IMR-90 (cell line): ENCODE data around the gene ZSCAN23. TPM values are rescaled to one million over a fixed set of nuclear protein-coding genes. Genes with fewer than 3 reads are reported as not detected.

Experiments
- ATAC-seq: fragments of 200-7000 bp; cut with Tn5 transposase; 2 replicates; pipeline ENCODE4 v1.9.1; 2020; ENCODE audit warnings: low read depth, mild to moderate bottlenecking, moderate library complexity
- BruUV-seq: library from RNA; stranded (reverse); fragments of 400-500 nt; replicated peaks from 2 replicates; lab custom pipeline; 2021; lab: Mats Ljungman, UMichigan
- CTCF ChIA-PET: fragments of 300-600 bp; formaldehyde crosslinking; extraction: SDS; loops from one replicate; lab custom pipeline; 2021; ENCODE audit warnings: antibody characterized with exemption; lab: Yijun Ruan, JAX
- POLR2A ChIA-PET: fragments of 300-600 bp; sonication (Branson Sonifier 250); formaldehyde crosslinking; loops from one replicate; lab custom pipeline; 2022; ENCODE audit warnings: antibody characterized with exemption; ENCODE audit not compliant: unreplicated experiment; lab: Charles Lee
- DNase-seq: peaks from one replicate; pipeline ENCODE4 v3.0.0; 2013
- H2AFZ ChIP-seq: replicated peaks from 2 replicates; pipeline ENCODE3; 2013; ENCODE audit warnings: low read length, mild to moderate bottlenecking; ENCODE audit not compliant: poor library complexity
- H2AK5ac ChIP-seq: 2 replicates; pipeline ENCODE4 v1.6.1; 2013; ENCODE audit warnings: low read depth, low read length, inconsistent platforms
- H2AK9ac ChIP-seq: replicated peaks from 2 replicates; pipeline ENCODE3; 2013; ENCODE audit warnings: mild to moderate bottlenecking, low read depth, low read length, moderate library complexity; ENCODE audit not compliant: poor library complexity
- H2BK120ac ChIP-seq: 2 replicates; pipeline ENCODE4 v1.6.1; 2013; ENCODE audit warnings: low read depth, low read length, inconsistent platforms
- H2BK15ac ChIP-seq: 3 replicates; pipeline ENCODE4 v1.6.1; 2013; ENCODE audit warnings: low read depth, low read length, inconsistent platforms
- H2BK20ac ChIP-seq: 2 replicates; pipeline ENCODE4 v1.6.1; 2013; ENCODE audit warnings: low read depth, mild to moderate bottlenecking, inconsistent platforms, low read length, moderate library complexity
- H2BK5ac ChIP-seq: 2 replicates; pipeline ENCODE4 v1.6.1; 2013; ENCODE audit warnings: mild to moderate bottlenecking, low read depth, low read length, inconsistent platforms; ENCODE audit not compliant: poor library complexity, severe bottlenecking
- H3K14ac ChIP-seq: replicated peaks from 2 replicates; pipeline ENCODE4 v1.6.1; 2013; ENCODE audit warnings: low read depth, low read length, inconsistent platforms
- H3K18ac ChIP-seq: 2 replicates; pipeline ENCODE4 v1.6.1; 2013; ENCODE audit warnings: low read depth, low read length, control low read depth
- H3K23ac ChIP-seq: 2 replicates; pipeline ENCODE4 v1.6.1; 2013; ENCODE audit warnings: low read depth, low read length, inconsistent platforms
- H3K27ac ChIP-seq: 2 replicates; pipeline ENCODE4 v1.5.1; 2013; ENCODE audit warnings: mild to moderate bottlenecking, control low read depth, low read length; ENCODE audit not compliant: insufficient read depth
- H3K27me3 ChIP-seq: 2 replicates; pipeline ENCODE4 v1.6.1; 2013; ENCODE audit warnings: low read length; ENCODE audit not compliant: control insufficient read depth, insufficient read depth
- H3K36me3 ChIP-seq: 2 replicates; pipeline ENCODE4 v1.6.1; 2013; ENCODE audit warnings: low read length, mixed read lengths; ENCODE audit not compliant: control insufficient read depth, insufficient read depth
- H3K4ac ChIP-seq: 2 replicates; pipeline ENCODE4 v1.6.1; 2013; ENCODE audit warnings: low read depth, low read length, inconsistent platforms
- H3K4me1 ChIP-seq: 2 replicates; pipeline ENCODE4 v1.6.1; 2013; ENCODE audit warnings: low read length, mixed read lengths; ENCODE audit not compliant: control insufficient read depth, insufficient read depth
- H3K4me2 ChIP-seq: 2 replicates; pipeline ENCODE4 v1.6.1; 2013; ENCODE audit warnings: low read depth, mild to moderate bottlenecking, control low read depth, low read length, moderate library complexity
- H3K4me3 ChIP-seq: 2 replicates; pipeline ENCODE4 v1.5.1; 2013; ENCODE audit warnings: low read depth, mild to moderate bottlenecking, control low read depth, low read length, moderate library complexity; ENCODE audit not compliant: insufficient read depth
- H3K56ac ChIP-seq: 2 replicates; pipeline ENCODE4 v1.6.1; 2013; ENCODE audit warnings: low read length, inconsistent platforms; ENCODE audit not compliant: insufficient read depth; ENCODE audit errors: extremely low read depth
- H3K79me1 ChIP-seq, 2 experiments: 2 replicates each; pipeline ENCODE4 v1.6.1; 2013; ENCODE audit warnings: low read length in 2 of 2, inconsistent platforms in 1 of 2, low read depth in 1 of 2
- H3K9ac ChIP-seq: 2 replicates; pipeline ENCODE4 v1.6.1; 2013; ENCODE audit warnings: low read depth, low read length, control low read depth
- H3K9me1 ChIP-seq: 2 replicates; pipeline ENCODE4 v1.6.1; 2013; ENCODE audit warnings: low read length, inconsistent platforms; ENCODE audit not compliant: insufficient read depth
- H3K9me3 ChIP-seq: 2 replicates; pipeline ENCODE4 v1.6.1; 2013; ENCODE audit warnings: low read length; ENCODE audit not compliant: control insufficient read depth, insufficient read depth
- H4K20me1 ChIP-seq: 2 replicates; pipeline ENCODE4 v1.6.1; 2013; ENCODE audit warnings: low read length, inconsistent platforms; ENCODE audit not compliant: insufficient read depth
- H4K5ac ChIP-seq: 2 replicates; pipeline ENCODE4 v1.6.1; 2013; ENCODE audit warnings: mild to moderate bottlenecking, low read depth, low read length, control low read depth
- H4K8ac ChIP-seq, 2 experiments: 2 replicates each; pipeline ENCODE4 v1.6.1; 2013; ENCODE audit warnings: low read depth in 2 of 2, low read length in 2 of 2, control low read depth in 1 of 2, inconsistent platforms in 1 of 2
- H4K91ac ChIP-seq: 2 replicates; pipeline ENCODE4 v1.6.1; 2013; ENCODE audit warnings: low read depth, low read length, inconsistent platforms; ENCODE audit not compliant: insufficient read depth
- BHLHE40 ChIP-seq: fragments of 150-350 bp; IDR thresholded peaks from 2 replicates; pipeline ENCODE4 v1.6.1; 2016; ENCODE audit warnings: mild to moderate bottlenecking, low read depth, low read length
- CTCF ChIP-seq: conservative IDR thresholded peaks from 2 replicates; pipeline ENCODE4 v1.5.1; 2012; ENCODE audit warnings: mild to moderate bottlenecking, low read depth, low read length, improper control_type of control experiment
- ELK1 ChIP-seq: fragments of 150-350 bp; IDR thresholded peaks from 2 replicates; pipeline ENCODE4 v1.6.1; 2016; ENCODE audit warnings: low read depth, mild to moderate bottlenecking, low read length, moderate library complexity, borderline replicate concordance
- FOS ChIP-seq: fragments of 150-350 bp; IDR thresholded peaks from 2 replicates; pipeline ENCODE4 v1.6.1; 2016; ENCODE audit warnings: low read depth, low read length
- MAFK ChIP-seq: IDR thresholded peaks from 2 replicates; pipeline ENCODE4 v1.6.1; 2012; ENCODE audit warnings: low read depth, low read length, improper control_type of control experiment
- MAZ ChIP-seq: IDR thresholded peaks from 2 replicates; pipeline ENCODE4 v1.6.1; 2012; ENCODE audit warnings: low read depth, mild to moderate bottlenecking, low read length, improper control_type of control experiment, moderate library complexity, borderline replicate concordance
- NFE2L2 ChIP-seq: fragments of 150-350 bp; IDR thresholded peaks from 2 replicates; pipeline ENCODE4 v1.6.1; 2016; ENCODE audit warnings: low read depth, mild to moderate bottlenecking, low read length
- POLR2A ChIP-seq: IDR thresholded peaks from 2 replicates; pipeline ENCODE4 v1.6.1; 2012; ENCODE audit warnings: mild to moderate bottlenecking, low read depth, low read length
- RAD21 ChIP-seq: IDR thresholded peaks from 2 replicates; pipeline ENCODE4 v1.6.1; 2012; ENCODE audit warnings: low read length, improper control_type of control experiment
- RCOR1 ChIP-seq: IDR thresholded peaks from 2 replicates; pipeline ENCODE4 v1.6.1; 2012; ENCODE audit warnings: mild to moderate bottlenecking, low read length, improper control_type of control experiment; ENCODE audit not compliant: insufficient replicate concordance
- SMC3 ChIP-seq: fragments of 150-350 bp; IDR thresholded peaks from 2 replicates; pipeline ENCODE4 v1.6.1; 2016; ENCODE audit warnings: low read depth, mild to moderate bottlenecking, antibody characterized with exemption, low read length, moderate library complexity
- USF2 ChIP-seq: fragments of 150-350 bp; IDR thresholded peaks from 2 replicates; pipeline ENCODE4 v1.6.1; 2017; ENCODE audit warnings: mild to moderate bottlenecking, antibody characterized with exemption, low read length, low read depth
- WGBS, 2 experiments: methylation state at CpG; one replicate each; pipeline versions ENCODE4 v1.1.5 to v1.1.7; 2013; ENCODE audit warnings: missing lambda C conversion rate in 2 of 2; ENCODE audit not compliant: insufficient read length in 1 of 2; ENCODE audit errors: extremely low coverage in 2 of 2; 5-methylcytosine and 5-hydroxymethylcytosine counted together
- dilution Hi-C: fragments of 300-500 bp; cut with HindIII; formaldehyde crosslinking; loops from one replicate; pipeline ENCODE4 v1.14.3; 2018; ENCODE audit warnings: low sequenced_read_pairs; ENCODE audit not compliant: unreplicated experiment
- in situ Hi-C: fragments of 300-500 bp; cut with MboI; formaldehyde crosslinking; loops from 3 replicates; pipeline ENCODE4 v1.14.3; 2019; ENCODE audit warnings: low sequenced_read_pairs, inconsistent platforms, mixed read lengths
- intact Hi-C: fragments of 100-400 bp; cut with micrococcal nuclease; formaldehyde crosslinking; loops from 2 replicates; pipeline ENCODE4 v1.10.0; 2022
- polyA plus RNA-seq, 3 experiments: library from polyadenylated mRNA; depleted of rRNA; stranded (reverse); fragments of >200 nt; gene quantifications; 2 replicates each; pipeline ENCODE4 v1.2.3, GENCODE V29; 2012; ENCODE audit warnings: low replicate concordance in 1 of 3
- total RNA-seq: library from RNA; depleted of rRNA; stranded (reverse); fragments of >200 nt; gene quantifications from 2 replicates; pipeline ENCODE4 v1.2.3, GENCODE V29; 2012

The ZSCAN23 gene
- total and polyA plus RNA-seq, 2 of the 4 experiments (the other 2 are of a cell fraction): 1.7 to 8.4 TPM

- Histone ChIP-seq H4K5ac (no peak overlapping the region), H2BK120ac (no peak overlapping the region), H4K8ac (no peak overlapping the region), H2BK5ac (no peak overlapping the region), H4K20me1 (no peaks in the 10 kb centered on the region; the same call in 1 of the 2 replicates), H3K27ac (no peak overlapping the region), H3K18ac (no peak overlapping the region), H3K27me3 (peaks cover 2% of the 10 kb centered on the region; the same call in 1 of the 2 replicates), H3K9ac (no peak overlapping the region), H3K4me3 (no peak overlapping the region), H3K14ac (no peak overlapping the region), H3K4me2 (no peak overlapping the region), H3K4me1 (peaks cover 4% of the 10 kb centered on the region; the same call in 1 of the 2 replicates), H2BK20ac (no peak overlapping the region), H2AK9ac (no peak overlapping the region), H3K9me1 (no peaks in the 10 kb centered on the region; the same call in 1 of the 2 replicates), H2AK5ac (no peak overlapping the region), H3K4ac (no peak overlapping the region), H2BK15ac (no peak overlapping the region), H3K9me3 (no peaks in the 10 kb centered on the region), H3K56ac (no peak overlapping the region), H3K36me3 (peaks cover 7% of the 10 kb centered on the region), H3K79me1 (peaks cover 12 to 21% of the 10 kb centered on the region in 2 experiments), H2AFZ (no peak overlapping the region), H3K23ac (no peak overlapping the region), H4K91ac (no peak overlapping the region)
- no peak for TF ChIP-seq MAFK
- no peak for TF ChIP-seq POLR2A
- no peak for TF ChIP-seq ELK1
- TF ChIP-seq NFE2L2: no peak
- TF ChIP-seq BHLHE40: no peak
- no peak for TF ChIP-seq FOS
- no peak for TF ChIP-seq MAZ
- TF ChIP-seq RAD21: no peak
- no peak for TF ChIP-seq SMC3
- TF ChIP-seq USF2: no peak
- TF ChIP-seq RCOR1: no peak
- TF ChIP-seq CTCF: no peak
- CTCF ChIA-PET: interaction anchor here (0.7 to 1.3 kb wide), 2 partner anchors 19 to 135 kb away, joined by 3 to 4 read pairs; partner anchors contain the start of gene ZSCAN26
- ATAC-seq (no peak), DNase-seq (no peak)
- no CpG with 5 or more reads among the region's 2 CpGs for WGBS, 2 experiments
- in situ Hi-C loops: no loop called here
- intact Hi-C loops: loop anchor here (10.0 kb wide), 1 partner anchor 183 kb away; a partner anchor contains a TSS
- POLR2A ChIA-PET: no interaction called here
- BruUV-seq: no TSS peak
- dilution Hi-C loops: no loop called here
These were observed 41.1 kb downstream of the ZSCAN23 start for GRCh38 chr6:28402197-28402596.
